Breast epithelium (tissue), 4 donors: Measurements from ENCODE around the gene PPP1R3E. TPM values are rescaled to one million over a fixed set of nuclear protein-coding genes. Genes with fewer than 3 reads are reported as not detected.

Experiments used
- DNase-seq, 2 donors: peaks; one replicate each; pipeline ENCODE4 v3.0.0-alpha.2; 2019; ENCODE audit warnings: low spot score in 2 of 2
- H3K27ac ChIP-seq, 2 donors: fragments of 200-600 bp; sonication (generic) in 1 of 2; one replicate each; pipeline ENCODE4 v1.5.1; 2016 to 2019; ENCODE audit warnings: mild to moderate bottlenecking in 1 of 2
- H3K27me3 ChIP-seq, 2 donors: fragments of 200-600 bp; sonication (generic) in 1 of 2; one replicate each; pipeline versions ENCODE4 v1.5.1 to v1.6.0; 2017 to 2019; ENCODE audit warnings: control low read depth in 1 of 2, mild to moderate bottlenecking in 1 of 2
- H3K36me3 ChIP-seq: fragments of 200-600 bp; one replicate; pipeline ENCODE4 v1.5.1; 2019
- H3K4me1 ChIP-seq, 2 donors: fragments of 200-600 bp; sonication (generic); one replicate each; pipeline ENCODE4 v1.5.1; 2016 to 2019; ENCODE audit warnings: control low read depth in 1 of 2
- H3K4me3 ChIP-seq, 3 donors: fragments of 200-600 bp; sonication (generic); 1 replicate in 2 of 3; 2 replicates in 1 of 3; pipeline ENCODE4 v1.5.1; 2016 to 2019; ENCODE audit warnings: mild to moderate bottlenecking in 3 of 3, moderate library complexity in 2 of 3
- H3K9me3 ChIP-seq, 2 donors: fragments of 200-600 bp; sonication (generic) in 1 of 2; one replicate each; pipeline ENCODE4 v1.5.1; 2016 to 2019; ENCODE audit warnings: control low read depth in 1 of 2
- POLR2A ChIP-seq: fragments of 450-650 bp; IDR thresholded peaks from one replicate; pipeline ENCODE4 v1.6.1; 2016; ENCODE audit warnings: antibody characterized with exemption, mild to moderate bottlenecking, moderate library complexity
- POLR2AphosphoS5 ChIP-seq, 3 donors: sonication (generic); formaldehyde crosslinking; IDR thresholded peaks; one replicate each; pipeline ENCODE4 v1.6.1; 2017; ENCODE audit warnings: antibody characterized with exemption in 3 of 3
- intact Hi-C: fragments of 100-400 bp; cut with DNase I; formaldehyde crosslinking; loops from one replicate; pipeline ENCODE4 v1.15.1; 2023; ENCODE audit warnings: low total_unique reads
- total RNA-seq, 3 donors: library from RNA; depleted of rRNA; stranded (reverse); fragments of >200 nt; gene quantifications; one replicate each; pipeline ENCODE4 v1.1.0, GENCODE V29; 2016
- TF ChIP-seq, protein P1 (sequence below), 3 donors: fragments of 450-650 bp; IDR thresholded peaks; one replicate each; pipeline ENCODE4 v1.5.1; 2016 to 2017; ENCODE audit warnings: antibody characterized with exemption in 3 of 3, mild to moderate bottlenecking in 3 of 3, moderate library complexity in 3 of 3

The PPP1R3E gene
- total RNA-seq, 3 donors from 2014 or later = 8.2 to 11.6 (median 9.4) TPM

DNA sequence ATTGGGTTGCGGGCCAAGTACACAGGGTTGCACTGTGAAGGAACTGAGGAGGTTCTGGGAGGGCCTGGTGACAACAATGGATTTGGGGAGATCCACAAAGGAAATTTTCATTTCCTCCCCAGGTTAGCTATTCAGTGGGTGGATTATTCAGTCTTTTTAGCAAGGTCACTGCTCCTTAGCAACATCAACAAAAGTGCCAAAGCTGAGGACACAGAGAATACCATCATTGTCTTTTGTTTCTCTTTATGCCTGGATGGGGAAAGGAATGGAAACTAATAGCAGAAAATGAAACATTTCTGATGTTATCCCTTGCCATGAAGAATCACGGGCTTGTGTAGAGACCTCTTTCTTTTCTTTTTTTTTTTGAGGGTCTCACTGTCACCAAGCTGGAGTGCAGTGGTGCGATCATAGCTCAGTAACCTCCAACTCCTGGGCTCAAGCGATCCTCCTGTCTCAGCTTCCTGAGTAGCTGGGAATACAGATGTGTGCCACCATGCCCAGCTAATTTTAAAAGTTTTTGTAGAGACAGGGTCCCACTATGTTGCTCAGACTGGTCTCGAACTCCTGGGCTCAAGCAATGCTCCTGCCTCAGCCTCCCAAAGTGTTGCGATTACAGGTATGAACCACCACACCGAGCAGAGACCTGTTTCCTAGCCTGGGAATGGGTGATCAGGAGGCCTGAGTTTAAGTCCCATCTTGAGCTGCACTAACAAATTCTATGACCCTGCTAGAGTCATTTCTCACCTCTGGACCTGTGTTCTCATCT, 6.5 kb downstream of the PPP1R3E start:
- intact Hi-C loops = no loop called here
- Histone ChIP-seq H3K27ac (peak overlapping the region; percentile 48 to 52), H3K9me3 (no peaks in the 10 kb centered on the region), H3K4me1 (peaks cover 8 to 13% of the 10 kb centered on the region in 2 donors), H3K27me3 (no peaks in the 10 kb centered on the region), H3K36me3 (no peaks in the 10 kb centered on the region), H3K4me3 (no peak overlapping the region)
- no peak for TF ChIP-seq POLR2AphosphoS5 (IDR thresholded peaks at IDR 0.05)
- no peak for TF ChIP-seq POLR2A
- TF ChIP-seq, protein P1, sequence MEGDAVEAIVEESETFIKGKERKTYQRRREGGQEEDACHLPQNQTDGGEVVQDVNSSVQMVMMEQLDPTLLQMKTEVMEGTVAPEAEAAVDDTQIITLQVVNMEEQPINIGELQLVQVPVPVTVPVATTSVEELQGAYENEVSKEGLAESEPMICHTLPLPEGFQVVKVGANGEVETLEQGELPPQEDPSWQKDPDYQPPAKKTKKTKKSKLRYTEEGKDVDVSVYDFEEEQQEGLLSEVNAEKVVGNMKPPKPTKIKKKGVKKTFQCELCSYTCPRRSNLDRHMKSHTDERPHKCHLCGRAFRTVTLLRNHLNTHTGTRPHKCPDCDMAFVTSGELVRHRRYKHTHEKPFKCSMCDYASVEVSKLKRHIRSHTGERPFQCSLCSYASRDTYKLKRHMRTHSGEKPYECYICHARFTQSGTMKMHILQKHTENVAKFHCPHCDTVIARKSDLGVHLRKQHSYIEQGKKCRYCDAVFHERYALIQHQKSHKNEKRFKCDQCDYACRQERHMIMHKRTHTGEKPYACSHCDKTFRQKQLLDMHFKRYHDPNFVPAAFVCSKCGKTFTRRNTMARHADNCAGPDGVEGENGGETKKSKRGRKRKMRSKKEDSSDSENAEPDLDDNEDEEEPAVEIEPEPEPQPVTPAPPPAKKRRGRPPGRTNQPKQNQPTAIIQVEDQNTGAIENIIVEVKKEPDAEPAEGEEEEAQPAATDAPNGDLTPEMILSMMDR (IDR thresholded peaks at IDR 0.05) = no peak
- DNase-seq = peak in 1 of 2 donors; percentile 18

DNA sequence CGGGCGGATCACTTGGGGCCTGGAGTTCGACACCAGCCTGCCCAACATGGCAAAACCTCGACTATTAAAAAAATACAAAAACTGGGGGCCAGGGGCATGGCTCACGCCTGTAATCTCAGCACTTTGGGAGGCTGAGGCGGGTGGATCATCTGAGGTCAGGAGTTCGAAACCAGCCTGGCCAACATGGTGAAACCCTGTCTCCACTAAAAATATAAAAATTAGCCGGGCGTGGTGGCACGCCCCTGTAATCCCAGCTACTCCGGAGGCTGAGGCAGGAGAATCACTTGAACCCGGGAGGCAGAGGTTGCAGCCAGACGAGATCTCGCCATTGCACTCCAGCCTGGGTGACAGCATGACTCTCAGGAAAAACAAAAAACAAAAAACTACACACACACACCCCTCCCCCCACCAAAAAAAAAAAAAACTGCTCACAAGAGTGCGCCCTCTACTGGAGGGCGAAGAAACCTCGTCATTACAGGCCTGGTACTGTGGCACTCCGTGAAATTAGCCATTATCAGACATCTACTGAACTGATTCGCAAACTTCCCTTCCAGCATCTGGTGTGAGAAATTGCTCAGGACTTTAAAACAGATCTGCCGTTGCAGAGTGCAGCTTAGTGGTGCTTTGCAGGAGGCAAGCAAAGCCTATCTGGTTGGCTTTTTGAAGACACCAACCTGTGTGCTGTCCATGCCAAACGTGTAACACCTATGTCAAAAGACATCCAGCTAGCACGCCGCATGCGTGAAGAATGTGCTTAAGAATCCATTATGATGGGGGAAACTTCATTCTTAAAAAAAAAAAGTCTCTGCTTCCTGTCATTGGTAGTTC, 7.7 kb downstream of the PPP1R3E start:
- no peak for TF ChIP-seq POLR2AphosphoS5 (IDR thresholded peaks at IDR 0.05)
- TF ChIP-seq, protein P1 (IDR thresholded peaks at IDR 0.05) = peak; percentile 58 to 85 (median 67)
- TF ChIP-seq POLR2A = no peak
- intact Hi-C loops = no loop called here
- Histone ChIP-seq H3K4me1 (peaks cover under 1 to 6% of the 10 kb centered on the region in 2 donors), H3K9me3 (no peaks in the 10 kb centered on the region), H3K4me3 (no peak overlapping the region), H3K27ac (peak overlapping the region in 1 of 2 donors; percentile 34), H3K36me3 (no peaks in the 10 kb centered on the region), H3K27me3 (no peaks in the 10 kb centered on the region)
- DNase-seq = peak in 1 of 2 donors; percentile 23

DNA sequence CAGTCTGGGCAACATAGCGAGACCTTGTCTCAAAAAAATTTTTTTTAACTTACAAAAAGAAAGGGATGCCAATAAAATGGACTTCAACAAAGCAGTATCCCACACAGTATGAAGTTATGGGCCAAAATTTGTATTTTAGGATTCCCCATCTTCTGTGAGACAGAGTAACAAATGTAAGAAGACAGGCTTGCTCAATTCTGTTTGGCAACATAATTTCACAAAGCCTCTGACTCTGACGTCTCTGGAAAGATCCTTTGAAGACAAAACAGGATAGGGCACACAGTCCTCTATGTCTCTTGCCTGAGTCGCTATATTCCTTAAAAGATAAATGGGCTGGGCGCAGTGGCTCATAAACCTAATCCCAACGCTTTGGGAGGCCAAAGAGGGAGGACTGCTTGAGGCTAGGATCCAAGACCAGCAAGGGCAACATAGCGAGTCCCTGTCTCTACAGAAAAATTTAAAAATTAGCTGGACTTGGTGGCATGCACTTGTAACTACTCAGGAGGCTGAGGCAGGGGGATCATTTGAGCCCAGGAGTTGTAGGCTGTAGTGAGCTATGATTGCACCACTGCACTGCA, 15.7 kb downstream of the PPP1R3E start:
- H3K27ac ChIP-seq = peak overlapping the region; percentile 97 to 99
- intact Hi-C loops = loop anchor here (10.0 kb wide), 1 partner anchor 78 kb away; the partner anchor contains the start of gene EFS
- no peaks in the 10 kb centered on the region for H3K9me3 ChIP-seq
- no peaks in the 10 kb centered on the region for H3K27me3 ChIP-seq
- no peaks in the 10 kb centered on the region for H3K4me1 ChIP-seq
- no peak for DNase-seq
- TF ChIP-seq, protein P1 (IDR thresholded peaks at IDR 0.05) = no peak
- TF ChIP-seq POLR2AphosphoS5 (IDR thresholded peaks at IDR 0.05) = no peak
- H3K4me3 ChIP-seq = peak overlapping the region; percentile 72 to 99 (median 92)
- H3K36me3 ChIP-seq = no peaks in the 10 kb centered on the region

DNA sequence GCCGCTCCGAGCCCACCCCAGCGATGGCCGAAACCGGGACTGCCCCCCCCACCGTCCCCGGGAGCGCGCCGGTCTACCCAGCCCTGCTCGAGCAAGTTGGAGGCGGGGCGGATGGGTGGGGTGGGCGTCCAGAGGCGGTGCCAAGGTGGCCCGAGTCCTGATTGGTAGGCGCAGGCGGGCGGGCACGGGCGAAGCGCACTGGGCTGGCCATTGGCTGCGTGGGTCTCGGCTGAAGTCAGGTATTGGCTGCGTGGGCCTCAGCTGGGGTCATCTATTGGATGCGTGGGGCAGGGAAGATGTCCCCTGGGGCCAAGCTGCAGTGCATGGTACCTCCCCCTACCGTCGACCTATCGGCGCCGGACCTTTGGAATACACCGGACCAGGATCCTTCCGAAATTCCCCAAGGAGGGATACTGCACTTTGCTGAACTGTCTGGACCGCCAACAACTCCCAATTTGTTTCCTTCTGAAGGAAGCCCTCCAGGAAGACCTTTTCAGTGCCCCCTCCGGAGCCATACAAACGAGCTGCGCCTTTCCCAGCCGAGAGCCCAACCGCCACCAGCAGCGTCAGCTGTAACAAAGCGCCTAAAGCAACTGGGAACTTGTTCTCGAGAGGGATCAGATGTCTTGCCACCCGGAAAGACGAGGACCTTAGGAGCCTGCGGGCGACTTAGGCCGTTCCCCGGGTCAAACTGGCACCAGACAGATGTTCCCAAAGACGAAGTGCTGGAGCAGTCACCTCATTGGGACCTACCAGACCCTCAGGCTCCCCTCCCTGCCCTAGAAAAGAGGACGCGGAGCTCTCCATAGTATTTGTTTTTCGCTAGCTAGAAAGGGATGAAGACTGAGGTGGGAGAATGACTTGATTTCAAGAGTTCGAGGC, 16.4 kb downstream of the PPP1R3E start, which contains the start of gene HOMEZ:
Gene HOMEZ (minus strand): TSS at position 113 of the 882 bp plus-strand sequence. CDS start 180 bp downstream, outside the sequence.
- no peaks in the 10 kb centered on the region for H3K36me3 ChIP-seq
- H3K27me3 ChIP-seq = no peaks in the 10 kb centered on the region
- TF ChIP-seq POLR2A (peak; percentile 17), POLR2AphosphoS5 (IDR thresholded peaks at IDR 0.05) (peak; percentile 53 to 83 (median 75))
- TF ChIP-seq, protein P1 (IDR thresholded peaks at IDR 0.05) = no peak
- H3K27ac ChIP-seq = peak within 1 kb of the TSS; percentile 97 to 99
- peak within 1 kb of the TSS; percentile 72 to 99 (median 92) for H3K4me3 ChIP-seq
- peak; percentile 100 for DNase-seq
- intact Hi-C loops = loop anchor here (10.0 kb wide), 1 partner anchor 79 kb away; the partner anchor contains the start of gene EFS
- no peaks in the 10 kb centered on the region for H3K9me3 ChIP-seq
- no peaks in the 10 kb centered on the region for H3K4me1 ChIP-seq
